Measurements from ENCODE around the gene FLACC1. TPM values are rescaled to one million over a fixed set of nuclear protein-coding genes. Genes with fewer than 3 reads are reported as not detected.

Gene FLACC1
- total and polyA plus RNA-seq, 9 of the 15 experiments (the other 6 are each of a cell fraction or from before 2014, with no cell fraction given) = 0.07 to 0.68 (median 0.22) TPM; not detected in 2

DNA sequence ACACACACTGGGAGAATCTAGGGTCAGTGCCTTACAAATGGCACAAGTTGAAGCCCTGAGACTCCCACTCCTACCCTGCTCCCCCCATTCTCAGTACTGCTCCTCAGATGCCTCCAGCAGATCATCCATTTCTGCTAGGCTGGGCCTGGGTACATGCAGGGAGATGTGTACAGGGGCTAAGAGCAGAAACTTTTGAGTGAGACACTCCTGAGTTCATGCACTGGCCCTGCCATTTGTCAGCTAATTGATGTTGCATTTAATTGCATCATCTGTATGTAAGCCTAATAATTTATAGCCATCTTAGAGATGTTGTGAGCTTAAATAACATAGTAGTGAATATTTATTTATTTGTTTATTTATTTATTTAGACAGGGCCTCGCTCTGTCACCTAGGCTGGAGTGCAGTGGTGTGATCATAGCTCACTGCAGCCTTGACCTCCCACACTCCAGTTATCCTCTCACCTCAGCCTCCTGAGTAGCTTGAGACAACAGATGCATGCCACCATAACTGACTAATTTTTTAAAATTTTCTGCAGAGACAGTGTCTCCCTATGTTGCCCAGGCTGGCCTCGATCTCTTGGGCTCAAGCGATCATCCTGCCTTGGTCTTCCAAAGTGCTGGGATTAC lies 101.6 kb downstream of the FLACC1 start (continued):
- TF ChIP-seq, protein P1, sequence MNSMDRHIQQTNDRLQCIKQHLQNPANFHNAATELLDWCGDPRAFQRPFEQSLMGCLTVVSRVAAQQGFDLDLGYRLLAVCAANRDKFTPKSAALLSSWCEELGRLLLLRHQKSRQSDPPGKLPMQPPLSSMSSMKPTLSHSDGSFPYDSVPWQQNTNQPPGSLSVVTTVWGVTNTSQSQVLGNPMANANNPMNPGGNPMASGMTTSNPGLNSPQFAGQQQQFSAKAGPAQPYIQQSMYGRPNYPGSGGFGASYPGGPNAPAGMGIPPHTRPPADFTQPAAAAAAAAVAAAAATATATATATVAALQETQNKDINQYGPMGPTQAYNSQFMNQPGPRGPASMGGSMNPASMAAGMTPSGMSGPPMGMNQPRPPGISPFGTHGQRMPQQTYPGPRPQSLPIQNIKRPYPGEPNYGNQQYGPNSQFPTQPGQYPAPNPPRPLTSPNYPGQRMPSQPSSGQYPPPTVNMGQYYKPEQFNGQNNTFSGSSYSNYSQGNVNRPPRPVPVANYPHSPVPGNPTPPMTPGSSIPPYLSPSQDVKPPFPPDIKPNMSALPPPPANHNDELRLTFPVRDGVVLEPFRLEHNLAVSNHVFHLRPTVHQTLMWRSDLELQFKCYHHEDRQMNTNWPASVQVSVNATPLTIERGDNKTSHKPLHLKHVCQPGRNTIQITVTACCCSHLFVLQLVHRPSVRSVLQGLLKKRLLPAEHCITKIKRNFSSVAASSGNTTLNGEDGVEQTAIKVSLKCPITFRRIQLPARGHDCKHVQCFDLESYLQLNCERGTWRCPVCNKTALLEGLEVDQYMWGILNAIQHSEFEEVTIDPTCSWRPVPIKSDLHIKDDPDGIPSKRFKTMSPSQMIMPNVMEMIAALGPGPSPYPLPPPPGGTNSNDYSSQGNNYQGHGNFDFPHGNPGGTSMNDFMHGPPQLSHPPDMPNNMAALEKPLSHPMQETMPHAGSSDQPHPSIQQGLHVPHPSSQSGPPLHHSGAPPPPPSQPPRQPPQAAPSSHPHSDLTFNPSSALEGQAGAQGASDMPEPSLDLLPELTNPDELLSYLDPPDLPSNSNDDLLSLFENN (IDR thresholded peaks at IDR 0.05; ENCODE audit: low read depth in 2 of 2, low read length in 2 of 2) = no peak
- TF ChIP-seq, protein P2, sequence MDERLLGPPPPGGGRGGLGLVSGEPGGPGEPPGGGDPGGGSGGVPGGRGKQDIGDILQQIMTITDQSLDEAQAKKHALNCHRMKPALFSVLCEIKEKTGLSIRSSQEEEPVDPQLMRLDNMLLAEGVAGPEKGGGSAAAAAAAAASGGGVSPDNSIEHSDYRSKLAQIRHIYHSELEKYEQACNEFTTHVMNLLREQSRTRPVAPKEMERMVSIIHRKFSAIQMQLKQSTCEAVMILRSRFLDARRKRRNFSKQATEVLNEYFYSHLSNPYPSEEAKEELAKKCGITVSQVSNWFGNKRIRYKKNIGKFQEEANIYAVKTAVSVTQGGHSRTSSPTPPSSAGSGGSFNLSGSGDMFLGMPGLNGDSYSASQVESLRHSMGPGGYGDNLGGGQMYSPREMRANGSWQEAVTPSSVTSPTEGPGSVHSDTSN (CRISPR knock-in tag; IDR thresholded peaks at IDR 0.05; ENCODE audit: low read depth) = no peak
- TF ChIP-seq, protein P2 (tag; conservative IDR thresholded peaks at IDR 0.05; ENCODE audit: low read depth) = peak; percentile 40
- TF ChIP-seq, protein P3, sequence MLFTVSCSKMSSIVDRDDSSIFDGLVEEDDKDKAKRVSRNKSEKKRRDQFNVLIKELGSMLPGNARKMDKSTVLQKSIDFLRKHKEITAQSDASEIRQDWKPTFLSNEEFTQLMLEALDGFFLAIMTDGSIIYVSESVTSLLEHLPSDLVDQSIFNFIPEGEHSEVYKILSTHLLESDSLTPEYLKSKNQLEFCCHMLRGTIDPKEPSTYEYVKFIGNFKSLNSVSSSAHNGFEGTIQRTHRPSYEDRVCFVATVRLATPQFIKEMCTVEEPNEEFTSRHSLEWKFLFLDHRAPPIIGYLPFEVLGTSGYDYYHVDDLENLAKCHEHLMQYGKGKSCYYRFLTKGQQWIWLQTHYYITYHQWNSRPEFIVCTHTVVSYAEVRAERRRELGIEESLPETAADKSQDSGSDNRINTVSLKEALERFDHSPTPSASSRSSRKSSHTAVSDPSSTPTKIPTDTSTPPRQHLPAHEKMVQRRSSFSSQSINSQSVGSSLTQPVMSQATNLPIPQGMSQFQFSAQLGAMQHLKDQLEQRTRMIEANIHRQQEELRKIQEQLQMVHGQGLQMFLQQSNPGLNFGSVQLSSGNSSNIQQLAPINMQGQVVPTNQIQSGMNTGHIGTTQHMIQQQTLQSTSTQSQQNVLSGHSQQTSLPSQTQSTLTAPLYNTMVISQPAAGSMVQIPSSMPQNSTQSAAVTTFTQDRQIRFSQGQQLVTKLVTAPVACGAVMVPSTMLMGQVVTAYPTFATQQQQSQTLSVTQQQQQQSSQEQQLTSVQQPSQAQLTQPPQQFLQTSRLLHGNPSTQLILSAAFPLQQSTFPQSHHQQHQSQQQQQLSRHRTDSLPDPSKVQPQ (CRISPR knock-in tag; IDR thresholded peaks at IDR 0.05; ENCODE audit: borderline replicate concordance) = no peak
- no peak for TF ChIP-seq XRCC4 (IDR thresholded peaks at IDR 0.05; ENCODE audit: extremely low read depth, insufficient read depth, insufficient read length)
- TF ChIP-seq, protein P4, sequence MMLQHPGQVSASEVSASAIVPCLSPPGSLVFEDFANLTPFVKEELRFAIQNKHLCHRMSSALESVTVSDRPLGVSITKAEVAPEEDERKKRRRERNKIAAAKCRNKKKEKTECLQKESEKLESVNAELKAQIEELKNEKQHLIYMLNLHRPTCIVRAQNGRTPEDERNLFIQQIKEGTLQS (IDR thresholded peaks at IDR 0.05) = peak; percentile 87
- TF ChIP-seq, protein P4 (CRISPR knock-in tag; conservative IDR thresholded peaks at IDR 0.05) = no peak
- TF ChIP-seq ZNF217 (CRISPR knock-in tag; IDR thresholded peaks at IDR 0.05) = no peak
- no peak for TF ChIP-seq NBN (IDR thresholded peaks at IDR 0.05; ENCODE audit: low read depth)
- TF ChIP-seq, protein P5, sequence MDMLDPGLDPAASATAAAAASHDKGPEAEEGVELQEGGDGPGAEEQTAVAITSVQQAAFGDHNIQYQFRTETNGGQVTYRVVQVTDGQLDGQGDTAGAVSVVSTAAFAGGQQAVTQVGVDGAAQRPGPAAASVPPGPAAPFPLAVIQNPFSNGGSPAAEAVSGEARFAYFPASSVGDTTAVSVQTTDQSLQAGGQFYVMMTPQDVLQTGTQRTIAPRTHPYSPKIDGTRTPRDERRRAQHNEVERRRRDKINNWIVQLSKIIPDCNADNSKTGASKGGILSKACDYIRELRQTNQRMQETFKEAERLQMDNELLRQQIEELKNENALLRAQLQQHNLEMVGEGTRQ (CRISPR knock-in tag; IDR thresholded peaks at IDR 0.05) = no peak
- TF ChIP-seq FOXJ2 (tag; IDR thresholded peaks at IDR 0.05) = 0 out of 2 replicates have a peak, but pooled peaks have one; percentile 25
- peak; percentile 73 for TF ChIP-seq ATF7 (IDR thresholded peaks at IDR 0.05)
- TF ChIP-seq CEBPB (tag; IDR thresholded peaks at IDR 0.05) = peak; percentile 30
- no peak for TF ChIP-seq POLR2H (tag; IDR thresholded peaks at IDR 0.05; ENCODE audit: low read depth)
- TF ChIP-seq, protein P6, sequence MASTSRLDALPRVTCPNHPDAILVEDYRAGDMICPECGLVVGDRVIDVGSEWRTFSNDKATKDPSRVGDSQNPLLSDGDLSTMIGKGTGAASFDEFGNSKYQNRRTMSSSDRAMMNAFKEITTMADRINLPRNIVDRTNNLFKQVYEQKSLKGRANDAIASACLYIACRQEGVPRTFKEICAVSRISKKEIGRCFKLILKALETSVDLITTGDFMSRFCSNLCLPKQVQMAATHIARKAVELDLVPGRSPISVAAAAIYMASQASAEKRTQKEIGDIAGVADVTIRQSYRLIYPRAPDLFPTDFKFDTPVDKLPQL (IDR thresholded peaks at IDR 0.05; ENCODE audit: extremely low read depth, insufficient read length) = no peak
- peak; percentile 18; the same call in 1 of the 2 replicates for TF ChIP-seq ZNF589 (CRISPR knock-in tag; IDR thresholded peaks at IDR 0.05; ENCODE audit: low read depth)
